Panc1 (cell line): ENCODE data around the gene ATXN1.

Experiments used
- CTCF ChIP-seq: fragments of 450-650 bp; IDR thresholded peaks from 2 replicates; pipeline ENCODE4 v1.5.1; 2017; ENCODE audit warnings: mild to moderate bottlenecking
- POLR2AphosphoS5 ChIP-seq: IDR thresholded peaks from 2 replicates; pipeline ENCODE4 v1.6.1; 2012; ENCODE audit warnings: mild to moderate bottlenecking, low read depth, low read length, moderate library complexity
- REST ChIP-seq, 2 experiments: IDR thresholded peaks; 2 replicates each; pipeline ENCODE4 v1.6.1; 2011 to 2012; ENCODE audit warnings: low read depth in 2 of 2, control low read depth in 1 of 2, low read length in 1 of 2, mild to moderate bottlenecking in 1 of 2, moderate library complexity in 1 of 2; ENCODE audit not compliant: insufficient read depth in 1 of 2
- SIN3A ChIP-seq: IDR thresholded peaks from 2 replicates; pipeline ENCODE4 v1.6.1; 2012; ENCODE audit warnings: low read depth, mild to moderate bottlenecking, low read length, moderate library complexity, borderline replicate concordance; ENCODE audit not compliant: insufficient read depth
- TCF7L2 ChIP-seq: IDR thresholded peaks from 2 replicates; pipeline ENCODE4 v1.6.1; 2011; ENCODE audit warnings: mild to moderate bottlenecking, low read depth, low read length, inconsistent platforms

- TF ChIP-seq CTCF (no peak), REST (IDR thresholded peaks at IDR 0.05; ENCODE audit: insufficient read depth in 1 of 2, low read depth in 2 of 2, low read length in 1 of 2) (no peak), POLR2AphosphoS5 (no peak), SIN3A (no peak), TCF7L2 (no peak)
Measured at GRCh38 chr6:16432075-16433032, 328.9 kb downstream of the ATXN1 start.
